ENCODE data around the gene AFAP1L1. TPM values are rescaled to one million over a fixed set of nuclear protein-coding genes. Genes with fewer than 3 reads are reported as not detected.

AFAP1L1 gene
- total RNA-seq, 1 donor from 2014 or later = not detected

- intact Hi-C loops (cut with micrococcal nuclease) = loop anchor here (2.0 to 10.0 kb wide), 3 partner anchors 387 to 1441 kb away; partner anchors contain the start of genes ADRB2 and PPARGC1B
Observed at GRCh38 chr5:149344151-149344550, 72.5 kb downstream of the AFAP1L1 start.

GRCh38 chr5:149345147-149345891 is 73.7 kb downstream of the AFAP1L1 start, which contains the start of gene GRPEL2:
Gene GRPEL2, plus strand, starts transcription at chr5:149345499. Its CDS starts 41 bp downstream, at chr5:149345540.
- intact Hi-C loops (cut with micrococcal nuclease) = loop anchor here (1.0 to 10.0 kb wide), 7 partner anchors 12 to 1439 kb away; partner anchors contain the start of genes ADRB2, CSNK1A1, HMGXB3 and PPARGC1B

- intact Hi-C loops (cut with micrococcal nuclease) = loop anchor here (1.0 to 10.0 kb wide), 7 partner anchors 11 to 1439 kb away; partner anchors contain the start of genes ADRB2, CSNK1A1, HMGXB3 and PPARGC1B
Observed at GRCh38 chr5:149345892-149346222, 74.2 kb downstream of the AFAP1L1 start.

GRCh38 chr5:149348518-149348917 is 76.9 kb downstream of the AFAP1L1 start:
- intact Hi-C loops (cut with micrococcal nuclease) = loop anchor here (5.0 to 10.0 kb wide), 4 partner anchors 524 to 1436 kb away; partner anchors contain the start of genes ADRB2, HMGXB3, SLC26A2 and TIGD6

GRCh38 chr5:149349382-149349781 is 77.7 kb downstream of the AFAP1L1 start:
- intact Hi-C loops (cut with micrococcal nuclease) = loop anchor here (5.0 to 10.0 kb wide), 4 partner anchors 525 to 1435 kb away; partner anchors contain the start of genes ADRB2, HMGXB3, SLC26A2 and TIGD6

GRCh38 chr5:149352169-149352568 is 80.5 kb downstream of the AFAP1L1 start:
- intact Hi-C loops (cut with micrococcal nuclease) = no loop called here

GRCh38 chr5:149353911-149354310 is 82.3 kb downstream of the AFAP1L1 start:
- intact Hi-C loops (cut with micrococcal nuclease) = no loop called here

- intact Hi-C loops (cut with micrococcal nuclease) = loop anchor here (2.0 to 5.0 kb wide), 5 partner anchors 15 to 1897 kb away; partner anchors contain the start of genes CD74, FBXO38, GM2A and TCOF1
Observed at GRCh38 chr5:149355688-149356087, 84.0 kb downstream of the AFAP1L1 start.

- intact Hi-C loops (cut with micrococcal nuclease) = loop anchor here (2.0 to 5.0 kb wide), 5 partner anchors 14 to 1896 kb away; partner anchors contain the start of genes CD74, FBXO38, GM2A and TCOF1
Observed at GRCh38 chr5:149356391-149356790, 84.7 kb downstream of the AFAP1L1 start.

- intact Hi-C loops (cut with micrococcal nuclease) = loop anchor here (1.0 to 5.0 kb wide), 7 partner anchors 12 to 1895 kb away; partner anchors contain the start of genes CD74, CSNK1A1, FBXO38 and GM2A
Observed at GRCh38 chr5:149357370-149358293, 86.0 kb downstream of the AFAP1L1 start, which contains the start of gene PCYOX1L. Gene PCYOX1L, plus strand, starts transcription at chr5:149358046. Its CDS starts 23 bp downstream, at chr5:149358069.

GRCh38 chr5:149358294-149358651 is 86.6 kb downstream of the AFAP1L1 start:
- intact Hi-C loops (cut with micrococcal nuclease) = loop anchor here (5.0 kb wide), 4 partner anchors 976 to 1894 kb away; partner anchors contain the start of genes CD74, FBXO38, GM2A and TCOF1

GRCh38 chr5:149358868-149359495 is 87.3 kb downstream of the AFAP1L1 start:
- intact Hi-C loops (cut with micrococcal nuclease) = loop anchor here (5.0 kb wide), 4 partner anchors 977 to 1893 kb away; partner anchors contain the start of genes CD74, FBXO38, GM2A and TCOF1

- intact Hi-C loops (cut with micrococcal nuclease) = no loop called here
Observed at GRCh38 chr5:149360272-149360671, 88.6 kb downstream of the AFAP1L1 start.

GRCh38 chr5:149362541-149362940 is 90.9 kb downstream of the AFAP1L1 start:
- intact Hi-C loops (cut with micrococcal nuclease) = no loop called here

GRCh38 chr5:149363358-149363757 is 91.7 kb downstream of the AFAP1L1 start:
- intact Hi-C loops (cut with micrococcal nuclease) = no loop called here

- intact Hi-C loops (cut with micrococcal nuclease) = no loop called here
Observed at GRCh38 chr5:149363936-149364335, 92.3 kb downstream of the AFAP1L1 start.

GRCh38 chr5:149364719-149365118 is 93.1 kb downstream of the AFAP1L1 start:
- intact Hi-C loops (cut with micrococcal nuclease) = loop anchor here (5.0 kb wide), 1 partner anchor 198 kb away; no protein-coding TSS in a partner anchor

GRCh38 chr5:149365418-149365817 is 93.8 kb downstream of the AFAP1L1 start:
- intact Hi-C loops (cut with micrococcal nuclease) = loop anchor here (5.0 kb wide), 1 partner anchor 197 kb away; no protein-coding TSS in a partner anchor

- intact Hi-C loops (cut with micrococcal nuclease) = loop anchor here (5.0 kb wide), 1 partner anchor 196 kb away; no protein-coding TSS in a partner anchor
Observed at GRCh38 chr5:149366169-149366729, 94.6 kb downstream of the AFAP1L1 start.
